Activated T-cell treated with anti-CD3 and anti-CD28 coated beads, Interleukin-2, amount 50 U/mL, for 24 hours (primary cell): ENCODE results near the gene CLTA.
"Not testable (repeated sequence)": the region's sequence is repeated elsewhere in the genome, so short reads cannot be mapped to it uniquely, and the experiment has no call there.

Source experiments
- DNase-seq: peaks from one replicate; pipeline ENCODE4 v3.0.0-alpha.2; 2020
- H3K27ac Mint-ChIP-seq: 2 replicates; pipeline ENCODE4 v1.8.0; 2020; ENCODE audit warnings: mild to moderate bottlenecking, mixed read lengths
- H3K27me3 Mint-ChIP-seq: 2 replicates; pipeline ENCODE4 v1.8.0; 2020; ENCODE audit warnings: mixed read lengths
- H3K36me3 Mint-ChIP-seq: 2 replicates; pipeline ENCODE4 v1.8.0; 2020; ENCODE audit warnings: low read depth, mixed read lengths
- H3K4me1 Mint-ChIP-seq: 2 replicates; pipeline ENCODE4 v1.8.0; 2020; ENCODE audit warnings: low read depth, mixed read lengths
- H3K4me3 Mint-ChIP-seq: 2 replicates; pipeline ENCODE4 v1.8.0; 2020; ENCODE audit warnings: mild to moderate bottlenecking, moderate library complexity, mixed read lengths
- H3K9me3 Mint-ChIP-seq: 2 replicates; pipeline ENCODE4 v1.8.0; 2020; ENCODE audit warnings: mixed read lengths

The CLTA gene

GRCh38 chr9:36217256-36217968 is 26.7 kb downstream of the CLTA start:
- no peak for DNase-seq
- Mint-ChIP-seq H3K36me3 (peaks cover 97% of the 10 kb centered on the region), H3K9me3 (peaks cover 1% of the 10 kb centered on the region), H3K4me3 (no peak overlapping the region), H3K27me3 (no peaks in the 10 kb centered on the region), H3K4me1 (peaks cover 52% of the 10 kb centered on the region), H3K27ac (peak overlapping the region; percentile 87)

GRCh38 chr9:36218011-36218410 is 27.3 kb downstream of the CLTA start:
- Mint-ChIP-seq H3K4me1 (peaks cover 47% of the 10 kb centered on the region), H3K36me3 (peaks cover 97% of the 10 kb centered on the region), H3K4me3 (no peak overlapping the region), H3K9me3 (peaks cover 7% of the 10 kb centered on the region), H3K27me3 (no peaks in the 10 kb centered on the region), H3K27ac (peak overlapping the region; percentile 87)
- DNase-seq = no peak

GRCh38 chr9:36218411-36218901 is 27.7 kb downstream of the CLTA start:
- Mint-ChIP-seq H3K4me1 (peaks cover 43% of the 10 kb centered on the region), H3K27me3 (no peaks in the 10 kb centered on the region), H3K4me3 (no peak overlapping the region), H3K27ac (peak overlapping the region; percentile 87), H3K9me3 (peaks cover 8% of the 10 kb centered on the region), H3K36me3 (peaks cover 97% of the 10 kb centered on the region)
- DNase-seq = no peak

GRCh38 chr9:36221667-36222066 is 30.9 kb downstream of the CLTA start:
- H3K9me3 Mint-ChIP-seq = peaks cover 8% of the 10 kb centered on the region
- no peak overlapping the region for H3K27ac Mint-ChIP-seq
- peaks cover 98% of the 10 kb centered on the region for H3K36me3 Mint-ChIP-seq
- no peak overlapping the region for H3K4me3 Mint-ChIP-seq
- DNase-seq = no peak
- no peaks in the 10 kb centered on the region for H3K27me3 Mint-ChIP-seq
- H3K4me1 Mint-ChIP-seq = peaks cover 25% of the 10 kb centered on the region

- Mint-ChIP-seq H3K9me3 (peaks cover 8% of the 10 kb centered on the region), H3K4me3 (no peak overlapping the region), H3K36me3 (peaks cover 98% of the 10 kb centered on the region), H3K27ac (no peak overlapping the region), H3K27me3 (no peaks in the 10 kb centered on the region), H3K4me1 (peaks cover 19% of the 10 kb centered on the region)
- DNase-seq = no peak
Observed at GRCh38 chr9:36222449-36222848, 31.7 kb downstream of the CLTA start.

GRCh38 chr9:36237230-36237629 is 46.5 kb downstream of the CLTA start:
- Mint-ChIP-seq H3K4me1 (peaks cover 5% of the 10 kb centered on the region), H3K36me3 (peaks cover 87% of the 10 kb centered on the region)

GRCh38 chr9:36239205-36239604 is 48.5 kb downstream of the CLTA start:
- not testable (repeated sequence) for H3K27me3 Mint-ChIP-seq, DNase-seq, H3K9me3 Mint-ChIP-seq, H3K27ac Mint-ChIP-seq, H3K4me1 Mint-ChIP-seq, H3K4me3 Mint-ChIP-seq
- peaks cover 84% of the 10 kb centered on the region for H3K36me3 Mint-ChIP-seq

More at GRCh38 chr9:36237230-36237629, 46.5 kb downstream of the CLTA start:
- no peak for DNase-seq
- no peaks in the 10 kb centered on the region for H3K27me3 Mint-ChIP-seq
- no peak overlapping the region for H3K4me3 Mint-ChIP-seq
- no peaks in the 10 kb centered on the region for H3K9me3 Mint-ChIP-seq
- no peak overlapping the region for H3K27ac Mint-ChIP-seq

- not testable (repeated sequence) for H3K4me1 Mint-ChIP-seq, H3K27ac Mint-ChIP-seq, H3K9me3 Mint-ChIP-seq, DNase-seq, H3K4me3 Mint-ChIP-seq, H3K27me3 Mint-ChIP-seq
- H3K36me3 Mint-ChIP-seq = peaks cover 82% of the 10 kb centered on the region
Observed at GRCh38 chr9:36239675-36240074, 49.0 kb downstream of the CLTA start.

GRCh38 chr9:36245906-36246305 is 55.2 kb downstream of the CLTA start:
- Mint-ChIP-seq H3K4me3 (no peak overlapping the region), H3K27ac (no peak overlapping the region)

GRCh38 chr9:36247356-36247755 is 56.6 kb downstream of the CLTA start:
- H3K4me1 Mint-ChIP-seq = peaks cover 22% of the 10 kb centered on the region
- no peak overlapping the region for H3K4me3 Mint-ChIP-seq
- H3K27ac Mint-ChIP-seq = no peak overlapping the region
- H3K27me3 Mint-ChIP-seq = no peaks in the 10 kb centered on the region
- DNase-seq = no peak
- peaks cover 58% of the 10 kb centered on the region for H3K36me3 Mint-ChIP-seq
- H3K9me3 Mint-ChIP-seq = no peaks in the 10 kb centered on the region

More at GRCh38 chr9:36245906-36246305, 55.2 kb downstream of the CLTA start:
- H3K9me3 Mint-ChIP-seq = no peaks in the 10 kb centered on the region
- H3K27me3 Mint-ChIP-seq = no peaks in the 10 kb centered on the region
- peaks cover 66% of the 10 kb centered on the region for H3K36me3 Mint-ChIP-seq
- H3K4me1 Mint-ChIP-seq = peaks cover 15% of the 10 kb centered on the region
- DNase-seq = no peak

- not testable (repeated sequence) for H3K9me3 Mint-ChIP-seq, DNase-seq, H3K4me3 Mint-ChIP-seq, H3K27ac Mint-ChIP-seq, H3K27me3 Mint-ChIP-seq
- Mint-ChIP-seq H3K4me1 (peaks cover 22% of the 10 kb centered on the region), H3K36me3 (peaks cover 53% of the 10 kb centered on the region)
Observed at GRCh38 chr9:36248061-36248460, 57.3 kb downstream of the CLTA start.

GRCh38 chr9:36249189-36249588 is 58.5 kb downstream of the CLTA start:
- no peaks in the 10 kb centered on the region for H3K27me3 Mint-ChIP-seq
- H3K4me3 Mint-ChIP-seq = no peak overlapping the region
- DNase-seq = no peak
- H3K27ac Mint-ChIP-seq = no peak overlapping the region
- H3K9me3 Mint-ChIP-seq = no peaks in the 10 kb centered on the region
- peaks cover 22% of the 10 kb centered on the region for H3K4me1 Mint-ChIP-seq
- peaks cover 44% of the 10 kb centered on the region for H3K36me3 Mint-ChIP-seq

GRCh38 chr9:36250079-36250478 is 59.4 kb downstream of the CLTA start:
- Mint-ChIP-seq H3K27me3 (no peaks in the 10 kb centered on the region), H3K4me1 (peaks cover 22% of the 10 kb centered on the region), H3K9me3 (no peaks in the 10 kb centered on the region), H3K36me3 (peaks cover 42% of the 10 kb centered on the region), H3K4me3 (no peak overlapping the region), H3K27ac (no peak overlapping the region)
- DNase-seq = no peak

GRCh38 chr9:36251428-36251827 is 60.7 kb downstream of the CLTA start:
- H3K36me3 Mint-ChIP-seq = peaks cover 33% of the 10 kb centered on the region
- no peak for DNase-seq
- H3K27me3 Mint-ChIP-seq = no peaks in the 10 kb centered on the region
- H3K9me3 Mint-ChIP-seq = no peaks in the 10 kb centered on the region
- H3K4me3 Mint-ChIP-seq = no peak overlapping the region
- peak overlapping the region; percentile 10 for H3K27ac Mint-ChIP-seq
- peaks cover 26% of the 10 kb centered on the region for H3K4me1 Mint-ChIP-seq

- H3K4me1 Mint-ChIP-seq = peaks cover 18% of the 10 kb centered on the region
- no peaks in the 10 kb centered on the region for H3K27me3 Mint-ChIP-seq
- H3K27ac Mint-ChIP-seq = peak within 1 kb of the TSS; percentile 92
- H3K9me3 Mint-ChIP-seq = no peaks in the 10 kb centered on the region
- H3K36me3 Mint-ChIP-seq = peaks cover 8% of the 10 kb centered on the region
- DNase-seq = peak; percentile 98
- peak within 1 kb of the TSS; percentile 87 for H3K4me3 Mint-ChIP-seq
Observed at GRCh38 chr9:36258208-36258995, 67.7 kb downstream of the CLTA start, which contains the start of gene GNE. Gene GNE (minus strand): TSS chr9:36258448. CDS start chr9:36249355, 9,093 bp downstream.
